ENCODE data around the gene POLR2L. TPM values are rescaled to one million over a fixed set of nuclear protein-coding genes. Genes with fewer than 3 reads are reported as not detected.

Gene POLR2L
- total RNA-seq, 1 experiment from 2014 or later: 117 TPM

- Histone ChIP-seq H3K36me3 (ENCODE audit: insufficient read depth, low read length, poor library complexity, severe bottlenecking) (no peaks in the 10 kb centered on the region), H3K4me3 (ENCODE audit: low read depth, low read length, poor library complexity, severe bottlenecking) (peak overlapping the region; percentile 53), H3K27ac (ENCODE audit: low read depth, low read length, poor library complexity, severe bottlenecking) (no peak overlapping the region), H3K4me1 (ENCODE audit: insufficient read depth, low read length, poor library complexity, severe bottlenecking) (peaks cover 15% of the 10 kb centered on the region), H3K9me3 (ENCODE audit: low read depth, low read length, poor library complexity, severe bottlenecking) (no peaks in the 10 kb centered on the region), H3K27me3 (replicated peaks; ENCODE audit: insufficient read depth, low read depth, low read length, poor library complexity) (no peaks in the 10 kb centered on the region)
- BruUV-seq (replicated peaks): no TSS peak
- TF ChIP-seq CTCF (conservative IDR thresholded peaks at IDR 0.05; ENCODE audit: low read depth, low read length): no peak
- no peak for TF ChIP-seq EZH2 (IDR thresholded peaks at IDR 0.05; ENCODE audit: borderline replicate concordance, low read depth, low read length, poor library complexity, severe bottlenecking)
- intact Hi-C loops (cut with micrococcal nuclease; ENCODE audit: unreplicated experiment): loop anchor here (10.0 kb wide), 1 partner anchor 117 kb away; no protein-coding TSS in a partner anchor
- ChIA-PET POLR2A (ENCODE audit: low non-redundant PET) (interaction anchor here (0.7 kb wide), 1 partner anchor 190 kb away, joined by 13 read pairs; no protein-coding TSS in a partner anchor), CTCF (no interaction called here)
- no peak for DNase-seq (ENCODE audit: low spot score)
Observed at GRCh38 chr11:858053-858761, 15.9 kb upstream of the POLR2L start.

DNA sequence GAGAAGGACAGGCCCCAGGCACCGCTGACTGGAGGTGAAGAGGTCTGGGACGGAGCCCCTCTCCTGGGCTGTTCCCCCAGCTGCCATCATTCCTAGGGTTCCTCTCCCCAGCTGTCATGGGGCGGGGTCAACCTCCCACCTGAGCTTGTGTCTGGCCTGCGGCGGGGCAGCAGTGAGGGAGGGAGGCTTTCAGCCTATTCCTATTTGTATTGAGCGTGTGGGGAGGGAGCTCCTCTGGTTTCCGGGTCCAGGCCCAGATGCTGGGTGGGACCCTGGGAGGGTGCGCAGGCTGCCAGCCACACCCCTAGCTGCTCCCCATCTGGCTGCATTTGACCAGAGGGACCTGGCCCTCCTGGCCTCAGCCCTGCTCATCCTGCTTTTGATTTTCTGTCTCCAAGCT, 14.1 kb upstream of the POLR2L start:
- CTCF ChIA-PET: no interaction called here
- no TSS peak for BruUV-seq (replicated peaks)

DNA sequence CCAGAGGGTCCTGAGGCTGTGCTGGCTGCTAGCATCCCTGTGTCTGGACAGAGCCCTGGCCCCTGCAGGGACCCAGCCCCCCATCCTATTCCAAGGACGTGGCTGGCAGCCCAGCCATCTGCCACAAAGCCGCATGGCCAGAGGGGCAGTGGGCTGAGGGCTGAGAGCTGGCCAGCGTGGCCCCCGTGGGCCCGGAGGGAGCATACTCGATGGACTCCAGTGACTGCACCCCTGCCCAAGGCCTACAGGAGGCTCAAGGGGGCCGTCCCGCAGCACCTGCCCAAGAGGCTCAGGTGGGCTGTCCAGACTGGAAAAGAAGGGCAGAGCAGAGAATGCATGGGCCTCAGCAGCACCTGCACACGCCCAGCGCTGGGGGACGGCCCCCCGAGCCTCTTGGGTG, 13.5 kb upstream of the POLR2L start:
- Histone ChIP-seq H3K36me3 (ENCODE audit: insufficient read depth, low read length, poor library complexity, severe bottlenecking) (no peaks in the 10 kb centered on the region), H3K27ac (ENCODE audit: low read depth, low read length, poor library complexity, severe bottlenecking) (no peak overlapping the region), H3K4me1 (ENCODE audit: insufficient read depth, low read length, poor library complexity, severe bottlenecking) (peaks cover 12% of the 10 kb centered on the region), H3K4me3 (ENCODE audit: low read depth, low read length, poor library complexity, severe bottlenecking) (no peak overlapping the region), H3K9me3 (ENCODE audit: low read depth, low read length, poor library complexity, severe bottlenecking) (no peaks in the 10 kb centered on the region), H3K27me3 (replicated peaks; ENCODE audit: insufficient read depth, low read depth, low read length, poor library complexity) (no peaks in the 10 kb centered on the region)
- no peak for TF ChIP-seq EZH2 (IDR thresholded peaks at IDR 0.05; ENCODE audit: borderline replicate concordance, low read depth, low read length, poor library complexity, severe bottlenecking)
- BruUV-seq (replicated peaks): no TSS peak
- ChIA-PET POLR2A (ENCODE audit: low non-redundant PET) (no interaction called here), CTCF (no interaction called here)
- DNase-seq (ENCODE audit: low spot score): no peak
- intact Hi-C loops (cut with micrococcal nuclease; ENCODE audit: unreplicated experiment): loop anchor here (10.0 kb wide), 1 partner anchor 119 kb away; no protein-coding TSS in a partner anchor

More for the DNA sequence above, 14.1 kb upstream of the POLR2L start:
- POLR2A ChIA-PET (ENCODE audit: low non-redundant PET): no interaction called here
- no peaks in the 10 kb centered on the region for H3K36me3 ChIP-seq (ENCODE audit: insufficient read depth, low read length, poor library complexity, severe bottlenecking)
- DNase-seq (ENCODE audit: low spot score): no peak
- H3K4me1 ChIP-seq (ENCODE audit: insufficient read depth, low read length, poor library complexity, severe bottlenecking): peaks cover 15% of the 10 kb centered on the region
- intact Hi-C loops (cut with micrococcal nuclease; ENCODE audit: unreplicated experiment): loop anchor here (10.0 kb wide), 1 partner anchor 118 kb away; no protein-coding TSS in a partner anchor
- H3K27me3 ChIP-seq (replicated peaks; ENCODE audit: insufficient read depth, low read depth, low read length, poor library complexity): no peaks in the 10 kb centered on the region
- H3K27ac ChIP-seq (ENCODE audit: low read depth, low read length, poor library complexity, severe bottlenecking): no peak overlapping the region
- H3K4me3 ChIP-seq (ENCODE audit: low read depth, low read length, poor library complexity, severe bottlenecking): no peak overlapping the region
- TF ChIP-seq CTCF (conservative IDR thresholded peaks at IDR 0.05; ENCODE audit: low read depth, low read length) (no peak), EZH2 (IDR thresholded peaks at IDR 0.05; ENCODE audit: borderline replicate concordance, low read depth, low read length, poor library complexity, severe bottlenecking) (no peak)
- no peaks in the 10 kb centered on the region for H3K9me3 ChIP-seq (ENCODE audit: low read depth, low read length, poor library complexity, severe bottlenecking)

GRCh38 chr11:855330-855674, 13.0 kb upstream of the POLR2L start:
- POLR2A ChIA-PET (ENCODE audit: low non-redundant PET): no interaction called here
- BruUV-seq (replicated peaks): no TSS peak

More at GRCh38 chr11:855330-855674, 13.0 kb upstream of the POLR2L start:
- no peaks in the 10 kb centered on the region for H3K9me3 ChIP-seq (ENCODE audit: low read depth, low read length, poor library complexity, severe bottlenecking)
- H3K36me3 ChIP-seq (ENCODE audit: insufficient read depth, low read length, poor library complexity, severe bottlenecking): no peaks in the 10 kb centered on the region
- intact Hi-C loops (cut with micrococcal nuclease; ENCODE audit: unreplicated experiment): loop anchor here (10.0 kb wide), 1 partner anchor 119 kb away; no protein-coding TSS in a partner anchor
- DNase-seq (ENCODE audit: low spot score): no peak
- H3K4me1 ChIP-seq (ENCODE audit: insufficient read depth, low read length, poor library complexity, severe bottlenecking): peaks cover 11% of the 10 kb centered on the region
- no peak overlapping the region for H3K4me3 ChIP-seq (ENCODE audit: low read depth, low read length, poor library complexity, severe bottlenecking)
- no peaks in the 10 kb centered on the region for H3K27me3 ChIP-seq (replicated peaks; ENCODE audit: insufficient read depth, low read depth, low read length, poor library complexity)
- TF ChIP-seq EZH2 (IDR thresholded peaks at IDR 0.05; ENCODE audit: borderline replicate concordance, low read depth, low read length, poor library complexity, severe bottlenecking) (no peak), CTCF (conservative IDR thresholded peaks at IDR 0.05; ENCODE audit: low read depth, low read length) (no peak)
- no peak overlapping the region for H3K27ac ChIP-seq (ENCODE audit: low read depth, low read length, poor library complexity, severe bottlenecking)
- CTCF ChIA-PET: no interaction called here

All from A673 (cell line).